ENCODE results near the gene LMF2.

GRCh38 chr22:50461536-50461935 is 46.0 kb downstream of the LMF2 start:
- TF ChIP-seq CTCF (IDR thresholded peaks at IDR 0.05; ENCODE audit: insufficient read depth, low read length, poor library complexity, severe bottlenecking) (no peak), EZH2phosphoT487 (conservative IDR thresholded peaks at IDR 0.05; ENCODE audit: low read length) (no peak)
